GM19328 (cell line): Measurements from ENCODE around the gene CADM1.

Experiments used
- ATAC-seq: cut with Tn5 transposase; IDR thresholded peaks from one replicate; pipeline ENCODE4 v1.9.1; 2021; ENCODE audit warnings: mild to moderate bottlenecking, moderate library complexity; ENCODE audit not compliant: unreplicated experiment

The CADM1 gene

GRCh38 chr11:115257270-115257669 is 246.9 kb downstream of the CADM1 start:
- no peak for ATAC-seq

DNA sequence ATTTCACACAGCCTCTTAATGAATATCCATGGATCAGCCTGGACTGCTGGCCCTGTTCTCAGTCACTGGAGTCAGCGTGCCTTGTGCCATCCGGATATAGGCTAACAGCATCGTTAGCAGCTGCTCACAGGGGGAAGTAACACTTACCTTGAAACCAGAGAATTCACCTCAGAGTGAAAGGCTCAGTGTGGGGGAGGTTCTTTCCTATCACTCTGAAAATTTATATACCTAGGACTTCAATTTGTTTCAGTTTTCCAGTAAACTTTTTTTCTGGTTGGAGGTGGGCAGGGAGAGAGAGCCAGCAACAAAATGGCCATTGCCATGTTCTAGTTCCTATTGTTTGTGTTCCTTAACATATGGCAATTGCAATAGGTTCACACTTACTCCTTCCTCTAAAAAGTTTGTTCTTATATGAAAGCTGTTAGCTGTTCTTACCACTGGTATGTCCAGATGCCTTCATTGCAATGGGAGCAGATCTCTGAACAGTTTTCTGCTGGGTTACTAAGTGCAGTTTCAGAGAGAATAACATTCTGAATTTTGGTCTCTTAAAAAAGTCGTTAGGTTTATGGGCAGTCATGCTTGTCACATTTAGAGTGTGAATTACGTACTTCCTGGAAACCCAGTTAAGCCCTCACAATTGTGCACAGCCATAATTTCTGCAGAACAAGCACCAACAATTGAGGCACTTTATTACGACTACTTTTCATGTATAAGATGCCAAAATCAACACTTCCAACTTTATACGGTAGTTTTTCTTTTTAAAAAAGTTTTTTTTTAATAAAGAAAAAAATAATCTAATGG is 247.6 kb downstream of the CADM1 start:
- peak; percentile 91 for ATAC-seq

GRCh38 chr11:115255006-115255762 is 249.0 kb downstream of the CADM1 start:
- ATAC-seq, result no peak

GRCh38 chr11:115251126-115251525 is 253.1 kb downstream of the CADM1 start:
- no peak for ATAC-seq

GRCh38 chr11:115249061-115249578 is 255.1 kb downstream of the CADM1 start:
- ATAC-seq, result no peak

- ATAC-seq, result no peak
These were observed 256.3 kb downstream of the CADM1 start for GRCh38 chr11:115247953-115248352.

DNA sequence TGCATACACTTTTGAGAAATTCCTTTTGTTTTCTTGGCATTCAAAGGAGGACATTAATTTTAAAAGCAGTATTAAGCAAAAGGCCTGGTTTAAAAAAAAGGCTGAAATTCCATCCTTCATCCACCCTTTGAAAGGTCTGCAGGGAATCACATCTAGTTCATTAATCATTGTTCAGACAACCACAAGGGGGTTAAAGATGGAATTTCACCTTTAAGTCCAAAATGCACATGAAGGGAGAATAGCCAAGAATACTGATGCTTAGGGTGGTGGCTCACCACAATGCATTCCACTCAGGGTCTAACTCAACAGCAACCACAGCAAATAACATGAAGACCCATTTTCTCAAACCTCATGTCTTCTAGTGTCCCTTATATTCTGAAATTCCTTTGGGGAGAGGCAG is 256.9 kb downstream of the CADM1 start:
- no peak for ATAC-seq

GRCh38 chr11:115244758-115245157 is 259.5 kb downstream of the CADM1 start:
- ATAC-seq, result no peak

GRCh38 chr11:115244296-115244695 is 259.9 kb downstream of the CADM1 start:
- no peak for ATAC-seq

GRCh38 chr11:115242982-115243381 is 261.2 kb downstream of the CADM1 start:
- ATAC-seq, result no peak

- no peak for ATAC-seq
These were observed 262.3 kb downstream of the CADM1 start for GRCh38 chr11:115241899-115242298.

GRCh38 chr11:115238791-115239190 is 265.4 kb downstream of the CADM1 start:
- no peak for ATAC-seq

- ATAC-seq, result no peak
These were observed 266.1 kb downstream of the CADM1 start for GRCh38 chr11:115238086-115238485.

GRCh38 chr11:115237578-115237977 is 266.6 kb downstream of the CADM1 start:
- ATAC-seq, result no peak

DNA sequence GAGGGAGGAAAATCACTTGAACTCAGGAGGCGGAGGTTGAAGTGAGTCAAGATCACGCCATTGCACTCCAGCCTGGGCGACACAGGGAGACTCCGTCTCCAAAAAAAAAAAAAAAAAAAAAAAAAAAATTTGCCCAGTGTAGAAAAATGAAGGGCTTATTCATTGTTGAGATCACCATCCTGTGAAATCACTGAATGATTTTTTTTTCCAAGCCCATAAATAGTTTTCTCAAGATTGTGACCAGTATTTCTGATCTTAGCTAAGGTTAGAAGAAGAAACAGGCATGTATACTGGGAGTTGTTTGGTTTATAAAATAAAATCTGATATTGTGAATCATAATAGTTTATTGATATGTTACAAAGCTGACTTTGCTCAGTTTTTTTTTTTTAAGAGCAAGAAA is 269.4 kb downstream of the CADM1 start:
- ATAC-seq, result no peak

- ATAC-seq, result no peak
These were observed 277.7 kb downstream of the CADM1 start for GRCh38 chr11:115226556-115226955.

DNA sequence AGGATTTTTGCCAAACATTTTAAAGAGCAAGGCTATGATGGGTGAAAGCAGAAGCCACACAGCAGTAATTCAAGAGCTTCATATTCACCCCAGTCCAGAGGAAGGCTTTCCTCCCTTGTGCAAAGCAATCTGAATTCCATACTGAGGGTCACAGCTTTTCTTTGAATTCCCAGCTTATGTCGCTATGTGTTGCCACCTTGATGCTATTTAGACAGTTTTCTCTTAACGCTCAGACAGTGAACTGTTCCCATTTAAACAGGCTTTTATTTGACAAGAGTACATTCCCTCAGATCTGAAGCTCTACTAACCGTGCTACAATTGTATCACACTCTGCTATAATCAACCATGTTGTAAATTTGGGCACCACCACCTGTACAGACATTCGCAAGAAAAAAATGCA is 279.7 kb downstream of the CADM1 start:
- no peak for ATAC-seq

DNA sequence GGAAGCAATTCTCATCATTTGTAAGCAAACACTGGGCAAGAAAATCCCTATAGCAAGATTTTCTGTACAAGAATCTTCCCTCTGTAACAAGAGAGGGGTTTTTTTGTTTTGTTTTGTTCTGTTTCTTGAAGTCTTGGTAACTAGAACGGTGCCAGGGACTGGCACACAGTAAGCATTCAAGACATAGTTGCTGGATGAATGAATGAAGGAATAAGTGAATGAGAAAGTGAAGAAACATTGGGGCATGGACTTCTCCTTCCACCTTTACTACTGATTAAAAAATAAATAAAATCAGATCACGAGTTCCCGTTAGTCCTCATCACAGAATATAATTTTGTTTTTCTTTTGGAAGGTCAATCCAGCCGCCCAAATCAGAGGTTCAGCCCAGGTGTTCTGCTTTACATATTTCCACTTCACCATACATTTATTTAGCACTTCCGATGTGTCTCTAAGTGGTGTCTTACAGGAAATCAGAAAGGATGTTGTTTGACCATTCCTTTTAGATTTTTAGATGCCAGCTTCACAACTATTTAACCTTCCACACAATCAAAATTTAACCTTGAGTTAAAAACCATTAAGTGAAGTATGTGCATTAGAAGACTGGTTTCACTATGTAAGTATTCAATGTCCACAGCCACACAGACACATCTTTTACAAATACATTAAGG is 281.2 kb downstream of the CADM1 start:
- ATAC-seq, result no peak

DNA sequence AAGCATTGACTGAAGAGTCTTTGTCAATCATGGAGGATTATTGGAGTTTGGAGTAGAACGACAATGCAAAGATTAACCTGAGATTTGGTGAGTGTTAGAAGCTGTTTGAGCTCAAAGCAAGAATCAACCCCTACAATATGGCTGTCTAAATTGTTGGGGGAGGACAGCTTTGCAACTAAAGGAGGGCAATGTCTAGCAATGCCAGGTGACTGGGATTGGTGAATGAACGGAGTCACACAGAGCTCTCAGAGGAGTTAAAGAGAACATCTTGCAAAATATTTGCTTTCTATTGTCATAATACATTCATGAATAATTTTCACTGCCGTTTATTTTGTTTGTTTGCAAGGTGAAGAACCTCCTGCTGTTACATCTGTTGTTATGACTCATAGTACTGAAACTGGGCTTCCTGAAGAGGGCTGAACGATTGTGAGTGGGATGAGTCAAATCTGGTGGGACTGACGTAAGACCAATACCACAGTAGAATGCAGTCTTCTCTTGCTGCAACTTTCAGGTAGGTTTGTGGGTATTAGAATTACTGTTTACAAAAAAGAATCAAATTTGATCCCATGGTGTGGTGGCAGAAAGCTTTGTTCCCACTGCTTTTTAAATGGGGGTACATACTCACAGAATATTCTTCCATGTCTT is 281.9 kb downstream of the CADM1 start:
- peak; percentile 96 for ATAC-seq

GRCh38 chr11:115221461-115222069 is 282.6 kb downstream of the CADM1 start:
- no peak for ATAC-seq

DNA sequence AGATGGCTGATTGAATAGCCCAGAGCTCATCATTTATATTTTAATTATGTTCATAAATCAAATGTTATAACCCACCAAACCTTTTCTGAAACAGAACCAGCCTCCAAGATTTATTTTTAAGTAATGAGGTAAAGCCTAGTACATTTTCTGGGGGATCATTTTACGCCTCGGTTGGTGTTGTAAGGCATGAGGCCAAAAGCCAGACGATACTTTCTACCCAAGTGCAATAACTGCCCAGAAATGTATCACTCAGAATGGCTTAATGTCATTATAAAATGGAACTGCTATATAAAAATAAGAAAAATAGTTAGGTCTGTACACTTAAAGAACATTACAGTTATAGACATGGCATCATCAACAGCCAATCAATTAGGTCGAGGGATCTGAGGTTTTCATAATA is 283.3 kb downstream of the CADM1 start:
- ATAC-seq, result no peak
